HG03378 (cell line): ENCODE data around the gene EP400.

Experiments
- ATAC-seq: cut with Tn5 transposase; IDR thresholded peaks from one replicate; pipeline ENCODE4 v1.9.1; 2021; ENCODE audit warnings: mild to moderate bottlenecking, moderate library complexity; ENCODE audit not compliant: unreplicated experiment

EP400 gene, protein sequence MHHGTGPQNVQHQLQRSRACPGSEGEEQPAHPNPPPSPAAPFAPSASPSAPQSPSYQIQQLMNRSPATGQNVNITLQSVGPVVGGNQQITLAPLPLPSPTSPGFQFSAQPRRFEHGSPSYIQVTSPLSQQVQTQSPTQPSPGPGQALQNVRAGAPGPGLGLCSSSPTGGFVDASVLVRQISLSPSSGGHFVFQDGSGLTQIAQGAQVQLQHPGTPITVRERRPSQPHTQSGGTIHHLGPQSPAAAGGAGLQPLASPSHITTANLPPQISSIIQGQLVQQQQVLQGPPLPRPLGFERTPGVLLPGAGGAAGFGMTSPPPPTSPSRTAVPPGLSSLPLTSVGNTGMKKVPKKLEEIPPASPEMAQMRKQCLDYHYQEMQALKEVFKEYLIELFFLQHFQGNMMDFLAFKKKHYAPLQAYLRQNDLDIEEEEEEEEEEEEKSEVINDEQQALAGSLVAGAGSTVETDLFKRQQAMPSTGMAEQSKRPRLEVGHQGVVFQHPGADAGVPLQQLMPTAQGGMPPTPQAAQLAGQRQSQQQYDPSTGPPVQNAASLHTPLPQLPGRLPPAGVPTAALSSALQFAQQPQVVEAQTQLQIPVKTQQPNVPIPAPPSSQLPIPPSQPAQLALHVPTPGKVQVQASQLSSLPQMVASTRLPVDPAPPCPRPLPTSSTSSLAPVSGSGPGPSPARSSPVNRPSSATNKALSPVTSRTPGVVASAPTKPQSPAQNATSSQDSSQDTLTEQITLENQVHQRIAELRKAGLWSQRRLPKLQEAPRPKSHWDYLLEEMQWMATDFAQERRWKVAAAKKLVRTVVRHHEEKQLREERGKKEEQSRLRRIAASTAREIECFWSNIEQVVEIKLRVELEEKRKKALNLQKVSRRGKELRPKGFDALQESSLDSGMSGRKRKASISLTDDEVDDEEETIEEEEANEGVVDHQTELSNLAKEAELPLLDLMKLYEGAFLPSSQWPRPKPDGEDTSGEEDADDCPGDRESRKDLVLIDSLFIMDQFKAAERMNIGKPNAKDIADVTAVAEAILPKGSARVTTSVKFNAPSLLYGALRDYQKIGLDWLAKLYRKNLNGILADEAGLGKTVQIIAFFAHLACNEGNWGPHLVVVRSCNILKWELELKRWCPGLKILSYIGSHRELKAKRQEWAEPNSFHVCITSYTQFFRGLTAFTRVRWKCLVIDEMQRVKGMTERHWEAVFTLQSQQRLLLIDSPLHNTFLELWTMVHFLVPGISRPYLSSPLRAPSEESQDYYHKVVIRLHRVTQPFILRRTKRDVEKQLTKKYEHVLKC (N-terminal part only)

GRCh38 chr12:131949431-131950181 lies at the start of gene EP400:
TSS of gene EP400 (plus strand) at chr12:131949942. CDS start at chr12:131960620, 10,678 bp downstream.
- ATAC-seq: no peak

DNA sequence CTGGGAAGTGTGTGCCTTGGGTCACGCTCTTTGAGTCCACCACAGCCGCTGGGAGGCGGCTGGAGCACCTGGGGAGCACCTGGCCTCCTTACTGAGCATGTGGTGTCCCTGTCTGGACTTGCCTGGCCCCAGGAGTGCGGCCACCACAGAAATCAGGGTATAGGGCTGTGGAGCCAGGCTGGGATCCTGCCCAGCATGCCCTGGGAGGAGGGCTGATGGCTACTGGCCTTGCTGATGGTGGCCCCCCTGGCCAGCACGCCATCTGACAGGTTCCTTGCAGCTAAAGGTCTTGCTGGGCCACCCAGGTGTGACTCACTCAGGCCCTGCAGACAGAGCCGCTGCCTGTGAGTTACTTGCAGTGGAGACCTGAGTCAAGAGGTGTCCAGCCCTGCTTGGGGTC lies 49.3 kb upstream of the EP400 start:
- ATAC-seq: no peak

- ATAC-seq: no peak
These were observed 48.1 kb upstream of the EP400 start for GRCh38 chr12:131901431-131902331.

- no peak for ATAC-seq
These were observed 47.2 kb upstream of the EP400 start for GRCh38 chr12:131902332-131903241.

DNA sequence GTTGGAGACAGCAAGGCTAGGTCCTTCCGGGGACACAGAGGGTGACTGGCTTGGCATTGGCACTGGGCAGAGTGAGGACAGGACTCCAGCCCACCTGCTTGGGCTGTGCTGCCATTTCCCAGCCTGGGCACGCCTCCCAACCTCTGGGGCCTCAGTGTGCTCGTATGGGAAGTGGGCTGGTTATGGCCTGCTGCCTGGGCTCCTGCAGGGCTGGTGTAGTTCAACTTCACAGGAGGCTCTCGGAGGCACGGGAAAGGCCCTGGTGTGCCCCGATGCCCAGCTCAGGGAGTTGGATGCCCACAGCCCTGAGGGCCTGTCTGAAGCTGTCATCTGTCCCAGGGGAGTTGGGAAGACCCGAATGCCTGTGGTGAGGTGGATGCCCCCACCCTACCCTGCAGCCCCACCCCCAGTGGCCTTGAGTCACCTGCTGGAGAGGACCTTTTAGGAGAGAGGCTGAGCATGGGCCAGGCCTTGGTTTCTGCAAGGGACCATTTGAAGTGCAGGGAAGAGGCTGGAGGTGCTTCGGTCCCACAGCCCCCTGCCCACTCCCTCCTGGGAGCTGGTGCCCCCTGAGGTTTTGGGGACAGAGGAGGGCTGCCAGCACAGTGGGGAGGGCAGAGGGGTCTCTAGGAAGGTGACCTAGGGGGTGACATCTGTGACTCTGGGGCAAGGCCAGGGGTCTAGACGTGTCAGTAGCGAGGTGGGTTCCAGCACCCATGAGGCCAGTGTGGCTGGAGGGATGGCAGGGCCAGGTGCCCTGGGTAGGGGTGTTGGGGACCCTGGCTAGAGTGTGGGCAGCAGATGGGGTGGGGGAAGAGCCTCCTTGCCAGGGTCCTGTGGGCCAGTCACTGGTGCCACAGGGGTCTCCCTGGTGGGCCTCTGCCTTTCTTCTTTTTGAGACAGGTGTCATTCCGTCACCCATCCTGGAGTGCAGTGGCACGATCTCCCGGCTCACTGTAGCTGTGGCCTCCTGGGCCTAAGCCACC lies 46.2 kb upstream of the EP400 start:
- ATAC-seq: no peak

DNA sequence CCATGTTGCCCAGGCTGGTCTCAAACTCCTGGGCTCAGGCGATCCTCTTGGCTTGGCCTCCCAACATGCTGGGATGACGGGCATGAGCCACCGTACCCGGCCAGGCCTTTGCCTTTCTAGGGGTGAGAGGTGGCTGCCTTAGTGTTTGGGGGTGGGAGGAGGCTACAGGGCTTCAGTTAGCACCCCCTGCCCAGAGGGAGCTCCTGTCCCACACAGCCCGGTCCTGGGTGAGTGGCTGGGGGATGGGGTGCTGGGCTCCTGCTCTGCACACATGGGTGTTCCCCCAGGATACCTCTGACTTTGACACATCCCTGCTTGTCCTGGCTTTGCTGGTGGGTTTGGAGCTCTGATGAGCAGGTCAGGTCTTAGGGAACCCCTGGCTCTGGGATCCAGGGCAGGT lies 45.4 kb upstream of the EP400 start:
- ATAC-seq: no peak

- no peak for ATAC-seq
These were observed 44.6 kb upstream of the EP400 start for GRCh38 chr12:131905081-131905629.

DNA sequence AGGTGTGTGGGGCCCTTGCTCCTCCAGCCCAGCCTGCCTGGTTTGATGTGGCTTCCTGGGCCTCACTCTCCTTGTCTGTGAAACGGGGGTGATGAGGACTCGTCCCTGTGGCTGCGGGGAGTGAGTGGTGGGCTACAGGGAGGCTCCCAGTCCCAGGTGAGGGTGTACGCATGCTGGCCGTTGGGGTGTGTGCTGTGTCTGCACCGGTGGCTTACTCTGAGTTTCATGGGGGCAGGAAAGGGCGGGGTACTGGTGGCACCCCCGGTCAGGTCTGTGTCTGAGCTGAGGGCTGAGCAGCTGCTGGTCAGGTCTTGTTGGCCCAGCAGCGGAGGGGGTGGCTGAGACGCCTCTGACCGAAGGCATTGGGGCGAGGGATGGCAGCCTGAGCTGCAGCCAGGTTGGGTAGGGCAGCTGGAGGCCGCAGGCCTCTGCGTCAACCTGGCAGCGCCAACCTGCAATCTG lies 44.1 kb upstream of the EP400 start:
- ATAC-seq: no peak

GRCh38 chr12:131907379-131908091 lies 42.2 kb upstream of the EP400 start:
- no peak for ATAC-seq

DNA sequence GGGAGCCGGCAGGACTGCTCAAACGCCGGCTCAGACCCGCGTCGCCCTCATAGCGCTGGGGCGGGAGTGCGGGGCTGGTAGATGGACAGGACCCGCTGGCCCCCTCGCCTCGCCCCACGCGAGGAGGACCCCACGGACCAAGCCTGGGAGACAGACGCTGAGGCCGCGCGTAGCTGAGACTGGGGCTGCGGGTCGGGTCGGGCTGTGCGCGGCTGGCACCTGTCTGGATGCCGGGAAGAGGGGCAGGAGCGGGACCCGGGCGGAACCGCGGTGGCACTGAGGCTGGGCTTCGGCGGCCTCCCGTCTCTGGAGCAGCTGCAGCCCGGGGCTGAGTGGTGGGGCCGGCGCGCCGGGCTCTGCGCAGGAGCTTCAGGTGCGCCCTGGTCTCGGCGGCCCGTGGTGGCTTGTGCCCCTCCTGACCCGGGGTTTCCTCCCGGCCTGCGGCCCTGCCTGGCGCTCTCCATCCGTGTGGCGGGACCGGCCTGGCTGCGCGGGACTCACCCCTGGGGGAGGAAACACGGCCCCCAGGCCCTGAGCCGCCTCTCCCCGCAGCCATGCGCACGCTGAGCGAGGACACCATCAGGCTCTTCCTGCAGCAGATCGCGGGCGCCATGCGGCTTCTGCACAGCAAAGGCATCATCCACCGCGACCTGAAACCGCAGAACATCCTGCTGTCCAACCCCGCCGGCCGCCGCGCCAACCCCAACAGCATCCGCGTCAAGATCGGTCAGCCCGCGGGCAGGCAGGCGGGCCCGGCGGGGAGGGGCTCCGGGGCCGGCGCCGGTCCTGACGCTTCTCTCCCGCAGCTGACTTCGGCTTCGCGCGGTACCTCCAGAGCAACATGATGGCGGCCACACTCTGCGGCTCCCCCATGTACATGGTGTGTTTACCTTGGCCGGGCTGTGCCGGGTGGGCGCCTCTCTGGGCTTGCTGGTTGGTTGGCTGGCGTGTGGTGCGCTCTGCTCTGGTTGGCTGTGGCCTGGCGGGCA lies 41.4 kb upstream of the EP400 start:
- no peak for ATAC-seq

DNA sequence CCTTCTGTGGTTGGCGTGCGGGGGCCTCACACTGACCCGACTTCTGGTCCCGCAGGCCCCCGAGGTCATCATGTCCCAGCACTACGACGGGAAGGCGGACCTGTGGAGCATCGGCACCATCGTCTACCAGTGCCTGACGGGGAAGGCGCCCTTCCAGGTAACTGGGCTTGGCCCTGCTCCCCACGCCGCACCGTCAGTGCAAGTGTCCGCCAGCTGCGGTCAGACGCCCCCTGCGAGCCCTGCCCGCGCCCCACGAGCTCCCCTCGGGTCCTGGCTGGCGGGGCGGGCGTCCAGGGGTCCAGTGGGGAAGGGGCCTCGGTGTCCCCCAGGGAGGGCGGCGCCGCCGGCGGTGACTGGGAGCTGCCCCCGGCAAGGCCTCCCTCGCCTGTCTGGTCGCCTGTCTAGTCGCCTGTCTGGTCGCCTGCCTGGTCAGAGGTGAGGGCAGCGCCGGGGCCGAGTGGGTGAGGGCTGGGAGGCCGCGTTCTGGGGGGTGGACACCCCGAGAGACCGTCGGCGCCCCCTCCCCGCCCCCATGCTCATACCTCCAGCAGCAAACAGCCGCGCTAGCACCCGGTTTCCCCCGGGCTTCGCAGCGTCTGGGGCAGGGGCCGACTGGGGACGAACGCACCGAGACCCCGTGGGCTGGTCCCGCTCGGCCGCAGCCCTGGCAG lies 40.5 kb upstream of the EP400 start:
- ATAC-seq: no peak

DNA sequence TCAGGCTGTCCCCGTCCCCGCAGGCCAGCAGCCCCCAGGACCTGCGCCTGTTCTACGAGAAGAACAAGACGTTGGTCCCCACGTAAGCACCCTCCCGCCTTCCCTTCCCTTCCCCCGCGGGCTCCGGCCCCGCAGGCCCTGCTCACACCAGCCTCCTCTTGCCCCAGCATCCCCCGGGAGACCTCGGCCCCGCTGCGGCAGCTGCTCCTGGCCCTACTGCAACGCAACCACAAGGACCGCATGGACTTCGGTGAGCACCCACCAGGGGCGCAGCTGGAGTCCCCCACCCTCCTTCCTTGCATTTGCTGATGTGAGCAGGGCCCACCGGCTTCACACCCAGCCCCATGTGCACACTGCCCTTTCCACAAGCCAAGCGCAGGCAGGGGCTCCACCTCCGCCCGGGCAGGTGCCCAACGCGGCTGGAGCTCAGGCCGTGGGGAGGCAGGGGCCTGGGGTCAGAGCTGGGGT lies 40.0 kb upstream of the EP400 start:
- no peak for ATAC-seq

- no peak for ATAC-seq
These were observed 39.3 kb upstream of the EP400 start for GRCh38 chr12:131910302-131911027.
